ENCODE measurements around the gene PLCB2.

DNA sequence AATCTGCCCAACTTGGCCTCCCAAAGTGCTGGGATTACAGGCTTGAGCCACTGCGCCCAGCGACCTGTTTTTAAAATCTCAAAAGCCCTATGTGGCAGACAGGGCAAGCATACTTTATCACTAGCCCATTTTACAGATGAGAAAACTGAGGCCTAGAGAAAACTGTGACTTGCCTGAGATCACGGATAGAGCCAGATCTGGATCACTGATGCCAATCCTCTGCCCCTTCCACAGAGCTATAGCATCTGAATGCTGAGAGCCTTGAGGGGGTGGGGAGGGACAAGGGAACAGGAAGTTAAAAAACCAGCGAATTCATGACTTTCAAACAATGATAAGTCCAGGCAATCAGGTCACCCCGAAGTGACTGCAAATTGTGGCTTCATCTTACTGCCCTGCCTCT, 32.2 kb downstream of the PLCB2 start:
- TF ChIP-seq EZH2 (IDR thresholded peaks at IDR 0.05; ENCODE audit: borderline replicate concordance, low read depth, low read length, severe bottlenecking) (no peak), POLR2A (IDR thresholded peaks at IDR 0.05; ENCODE audit: low read depth, low read length) (no peak)
- TF ChIP-seq, protein P1, sequence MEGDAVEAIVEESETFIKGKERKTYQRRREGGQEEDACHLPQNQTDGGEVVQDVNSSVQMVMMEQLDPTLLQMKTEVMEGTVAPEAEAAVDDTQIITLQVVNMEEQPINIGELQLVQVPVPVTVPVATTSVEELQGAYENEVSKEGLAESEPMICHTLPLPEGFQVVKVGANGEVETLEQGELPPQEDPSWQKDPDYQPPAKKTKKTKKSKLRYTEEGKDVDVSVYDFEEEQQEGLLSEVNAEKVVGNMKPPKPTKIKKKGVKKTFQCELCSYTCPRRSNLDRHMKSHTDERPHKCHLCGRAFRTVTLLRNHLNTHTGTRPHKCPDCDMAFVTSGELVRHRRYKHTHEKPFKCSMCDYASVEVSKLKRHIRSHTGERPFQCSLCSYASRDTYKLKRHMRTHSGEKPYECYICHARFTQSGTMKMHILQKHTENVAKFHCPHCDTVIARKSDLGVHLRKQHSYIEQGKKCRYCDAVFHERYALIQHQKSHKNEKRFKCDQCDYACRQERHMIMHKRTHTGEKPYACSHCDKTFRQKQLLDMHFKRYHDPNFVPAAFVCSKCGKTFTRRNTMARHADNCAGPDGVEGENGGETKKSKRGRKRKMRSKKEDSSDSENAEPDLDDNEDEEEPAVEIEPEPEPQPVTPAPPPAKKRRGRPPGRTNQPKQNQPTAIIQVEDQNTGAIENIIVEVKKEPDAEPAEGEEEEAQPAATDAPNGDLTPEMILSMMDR (IDR thresholded peaks at IDR 0.05; ENCODE audit: extremely low read depth in 1 of 2, insufficient read depth in 1 of 2, low read depth in 1 of 2, low read length in 2 of 2): no peak
- TF ChIP-seq, protein P2, sequence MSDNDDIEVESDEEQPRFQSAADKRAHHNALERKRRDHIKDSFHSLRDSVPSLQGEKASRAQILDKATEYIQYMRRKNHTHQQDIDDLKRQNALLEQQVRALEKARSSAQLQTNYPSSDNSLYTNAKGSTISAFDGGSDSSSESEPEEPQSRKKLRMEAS (IDR thresholded peaks at IDR 0.05; ENCODE audit: insufficient read depth, insufficient read length): no peak

Measured in endothelial cell of umbilical vein (primary cell).